ENCODE measurements around the gene KIF1A.

DNA sequence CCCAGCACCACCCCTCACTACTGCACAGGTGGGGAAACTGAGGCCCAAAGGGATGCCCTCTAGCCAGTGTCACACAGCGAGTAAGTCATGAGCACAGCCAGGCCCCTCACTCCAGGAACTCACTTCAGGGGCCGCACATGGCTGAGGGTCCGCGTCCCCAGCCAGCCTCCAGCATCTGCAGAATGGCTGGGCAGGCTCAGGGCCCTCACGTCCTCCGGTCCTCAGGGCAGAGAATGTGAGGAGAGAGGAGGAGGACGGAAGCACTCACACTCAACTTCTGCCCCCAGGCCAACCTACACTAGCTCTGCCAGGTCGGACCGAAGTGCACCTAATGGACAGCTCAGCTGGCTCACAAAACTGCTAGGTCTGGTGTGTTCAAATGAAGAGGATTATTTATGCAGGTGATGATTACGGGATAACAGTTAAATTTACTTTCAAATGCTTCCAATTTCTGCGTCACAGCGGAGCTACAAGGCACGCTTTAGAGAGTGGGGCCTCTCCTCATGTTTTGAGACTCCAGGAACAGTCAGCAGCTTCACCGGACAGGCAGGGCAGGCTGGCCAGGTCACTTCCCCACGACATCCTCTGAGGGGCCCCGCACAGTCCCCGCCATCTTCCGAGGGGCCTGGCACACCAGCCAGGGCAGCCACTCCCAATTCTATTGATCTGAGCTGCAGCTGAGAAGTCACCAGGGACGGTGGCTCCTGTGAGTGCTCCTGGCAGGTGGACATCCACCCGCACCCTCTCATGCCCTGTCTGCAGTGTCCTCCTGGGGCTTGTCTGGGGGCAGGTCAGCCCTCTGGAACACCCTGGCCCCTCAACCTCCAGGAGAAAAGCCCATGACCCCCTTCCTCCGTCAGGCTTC lies 26.5 kb downstream of the KIF1A start:
- TF ChIP-seq EZH2 (IDR thresholded peaks at IDR 0.05; ENCODE audit: borderline replicate concordance) (no peak), EZH2phosphoT487 (IDR thresholded peaks at IDR 0.05; ENCODE audit: low read depth, severe bottlenecking, unreplicated experiment) (no peak)
- TF ChIP-seq, protein P1, sequence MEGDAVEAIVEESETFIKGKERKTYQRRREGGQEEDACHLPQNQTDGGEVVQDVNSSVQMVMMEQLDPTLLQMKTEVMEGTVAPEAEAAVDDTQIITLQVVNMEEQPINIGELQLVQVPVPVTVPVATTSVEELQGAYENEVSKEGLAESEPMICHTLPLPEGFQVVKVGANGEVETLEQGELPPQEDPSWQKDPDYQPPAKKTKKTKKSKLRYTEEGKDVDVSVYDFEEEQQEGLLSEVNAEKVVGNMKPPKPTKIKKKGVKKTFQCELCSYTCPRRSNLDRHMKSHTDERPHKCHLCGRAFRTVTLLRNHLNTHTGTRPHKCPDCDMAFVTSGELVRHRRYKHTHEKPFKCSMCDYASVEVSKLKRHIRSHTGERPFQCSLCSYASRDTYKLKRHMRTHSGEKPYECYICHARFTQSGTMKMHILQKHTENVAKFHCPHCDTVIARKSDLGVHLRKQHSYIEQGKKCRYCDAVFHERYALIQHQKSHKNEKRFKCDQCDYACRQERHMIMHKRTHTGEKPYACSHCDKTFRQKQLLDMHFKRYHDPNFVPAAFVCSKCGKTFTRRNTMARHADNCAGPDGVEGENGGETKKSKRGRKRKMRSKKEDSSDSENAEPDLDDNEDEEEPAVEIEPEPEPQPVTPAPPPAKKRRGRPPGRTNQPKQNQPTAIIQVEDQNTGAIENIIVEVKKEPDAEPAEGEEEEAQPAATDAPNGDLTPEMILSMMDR (IDR thresholded peaks at IDR 0.05; ENCODE audit: poor library complexity), result no peak

Measured in hepatocyte (in vitro differentiated cells).